GM23248 (cell line): ENCODE measurements around the gene ZNF500.

ENCODE experiments used
- EZH2 ChIP-seq: fragments of 200-600 bp; sonication (generic); IDR thresholded peaks from 2 replicates; pipeline ENCODE4 v1.6.1; 2018; ENCODE audit warnings: antibody characterized with exemption, mild to moderate bottlenecking; ENCODE audit not compliant: insufficient read depth, poor library complexity, severe bottlenecking
- EZH2phosphoT487 ChIP-seq: fragments of 200-600 bp; sonication (generic); IDR thresholded peaks from 2 replicates; pipeline ENCODE4 v1.6.1; 2018; ENCODE audit warnings: antibody characterized with exemption, moderate library complexity, mild to moderate bottlenecking, low read depth; ENCODE audit not compliant: insufficient read depth

DNA sequence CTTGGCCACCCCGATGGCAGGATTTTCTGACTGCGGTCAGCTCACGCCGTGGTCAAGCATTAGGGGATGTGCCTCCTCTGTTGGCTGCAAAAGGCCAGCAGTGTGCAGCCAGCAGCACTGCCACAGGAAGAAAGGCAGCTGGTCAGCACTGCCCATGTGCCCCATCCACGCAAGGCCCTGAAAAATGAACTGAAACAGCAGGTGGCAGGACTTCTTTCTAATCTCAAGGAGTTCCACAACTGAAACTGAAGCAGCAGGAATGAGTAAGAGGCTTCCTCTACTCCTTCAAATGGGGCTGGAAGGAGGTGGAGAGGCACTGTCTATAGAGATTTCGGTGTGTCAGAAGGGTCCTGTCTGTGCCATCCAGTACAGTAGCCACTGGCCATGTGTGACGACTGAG, 3.2 kb downstream of the ZNF500 start:
- TF ChIP-seq EZH2 (no peak), EZH2phosphoT487 (no peak)
